ENCODE results near the gene ANGPT4.
A peak's percentile ranks its signal among the peaks of the same experiment; 100 is the strongest.

ANGPT4 gene

DNA sequence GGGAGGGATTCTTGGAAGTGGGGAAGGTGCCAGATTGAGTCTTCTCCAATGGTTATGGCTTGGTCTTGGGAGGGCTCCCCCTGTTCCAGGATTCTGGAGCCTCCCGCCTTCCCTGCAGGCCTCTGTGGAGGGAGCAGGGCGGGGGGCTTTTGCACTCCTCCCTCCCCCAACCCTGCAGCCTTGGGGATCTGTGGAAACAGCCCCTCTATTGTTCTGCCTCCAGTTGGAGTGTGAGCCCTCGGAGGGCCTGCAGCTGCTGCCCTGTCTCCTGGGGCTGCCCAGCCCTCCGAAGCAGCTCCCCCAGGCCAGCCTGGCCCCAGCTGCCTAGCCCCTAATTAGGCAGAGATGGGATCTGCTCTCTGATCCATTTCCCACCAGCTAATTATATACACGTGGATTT is 67.9 kb downstream of the ANGPT4 start:
- Histone ChIP-seq H3K4me1 (peaks cover 45% of the 10 kb centered on the region), H3K36me3 (peaks cover 16% of the 10 kb centered on the region; the same call in 1 of the 2 replicates), H3K9ac (peak overlapping the region; percentile 87), H3K27ac (peak overlapping the region; percentile 80), H3K4me2 (peak overlapping the region; percentile 99), H3K27me3 (no peaks in the 10 kb centered on the region), H3K4me3 (peak overlapping the region; percentile 87), H3K9me3 (no peaks in the 10 kb centered on the region), H4K20me1 (peaks cover 62% of the 10 kb centered on the region)
- TF ChIP-seq Cebpa-rat (IDR thresholded peaks at IDR 0.05): no peak

- Histone ChIP-seq H3K36me3 (peaks cover 9% of the 10 kb centered on the region; the same call in 1 of the 2 replicates), H3K27ac (peak overlapping the region; percentile 80), H3K4me2 (peak overlapping the region; percentile 99), H3K27me3 (no peaks in the 10 kb centered on the region), H3K4me3 (peak overlapping the region; percentile 87), H4K20me1 (peaks cover 52% of the 10 kb centered on the region), H3K9me3 (no peaks in the 10 kb centered on the region), H3K9ac (peak overlapping the region; percentile 87), H3K4me1 (peaks cover 48% of the 10 kb centered on the region)
- TF ChIP-seq Cebpa-rat (IDR thresholded peaks at IDR 0.05): no peak
Observed at GRCh38 chr20:846894-847278, 69.2 kb downstream of the ANGPT4 start.

DNA sequence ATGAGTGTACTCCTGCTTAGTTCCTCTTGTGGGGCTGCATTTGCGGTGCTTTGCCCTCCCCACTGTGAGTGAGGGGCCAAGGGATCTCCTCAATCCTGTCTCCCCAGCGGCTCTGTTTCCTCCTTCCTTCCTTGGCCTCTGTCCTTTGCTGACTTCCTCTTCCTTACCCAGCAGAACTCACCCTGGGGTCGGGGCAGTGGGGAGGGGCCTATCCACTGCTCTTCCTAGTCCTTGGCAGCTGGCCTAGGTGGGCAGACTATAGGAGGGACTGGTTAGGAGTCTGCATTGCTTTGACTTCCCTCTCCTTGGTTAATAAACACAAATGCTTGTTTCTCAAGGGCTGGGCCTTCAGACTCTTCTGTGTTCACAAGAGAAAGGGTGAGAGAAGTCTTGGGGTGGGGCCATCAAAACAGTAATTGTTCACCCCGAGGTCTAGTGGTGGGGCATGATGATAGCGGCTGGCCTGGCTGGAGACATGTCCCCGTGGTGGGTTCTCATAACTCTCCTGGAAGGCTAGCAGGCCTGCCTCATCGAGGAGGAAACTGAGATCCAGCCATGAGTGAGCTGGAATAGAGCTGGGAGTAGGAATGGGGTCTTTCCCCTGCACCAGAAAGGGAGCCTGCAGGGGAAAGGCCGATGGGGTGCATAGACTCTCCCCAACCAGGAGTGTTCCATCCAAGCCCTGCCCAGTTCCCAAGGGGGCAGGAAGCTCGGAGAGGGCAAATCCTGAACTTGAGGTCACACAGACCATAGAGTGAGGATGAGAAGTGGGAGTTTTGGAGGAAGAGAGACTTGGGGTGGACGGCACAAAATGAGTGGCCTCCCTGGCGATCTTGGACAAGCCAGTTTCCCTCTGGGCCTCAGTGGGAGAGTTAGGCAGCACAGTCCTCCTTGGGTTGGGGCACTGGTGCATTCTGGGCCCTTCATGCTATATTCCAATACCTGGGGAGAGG is 69.9 kb downstream of the ANGPT4 start:
- peak overlapping the region; percentile 87 for H3K9ac ChIP-seq
- H3K4me2 ChIP-seq: peak overlapping the region; percentile 99
- peak overlapping the region; percentile 80 for H3K27ac ChIP-seq

GRCh38 chr20:845226-845868 is 70.8 kb downstream of the ANGPT4 start:
- peak overlapping the region; percentile 87 for H3K9ac ChIP-seq
- peak overlapping the region; percentile 99 for H3K4me2 ChIP-seq
- H3K27ac ChIP-seq: peak overlapping the region; percentile 80
- H3K27me3 ChIP-seq: no peaks in the 10 kb centered on the region
- H3K9me3 ChIP-seq: no peaks in the 10 kb centered on the region
- peaks cover 42% of the 10 kb centered on the region for H4K20me1 ChIP-seq
- TF ChIP-seq Cebpa-rat (IDR thresholded peaks at IDR 0.05): no peak
- no peaks in the 10 kb centered on the region for H3K36me3 ChIP-seq
- peak overlapping the region; percentile 87 for H3K4me3 ChIP-seq
- H3K4me1 ChIP-seq: peaks cover 59% of the 10 kb centered on the region

More for the DNA sequence above, 69.9 kb downstream of the ANGPT4 start:
- Histone ChIP-seq H4K20me1 (peaks cover 45% of the 10 kb centered on the region), H3K27me3 (no peaks in the 10 kb centered on the region), H3K36me3 (peaks cover 2% of the 10 kb centered on the region; the same call in 1 of the 2 replicates), H3K4me1 (peaks cover 55% of the 10 kb centered on the region), H3K4me3 (peak overlapping the region; percentile 87), H3K9me3 (no peaks in the 10 kb centered on the region)
- TF ChIP-seq Cebpa-rat (IDR thresholded peaks at IDR 0.05): no peak

DNA sequence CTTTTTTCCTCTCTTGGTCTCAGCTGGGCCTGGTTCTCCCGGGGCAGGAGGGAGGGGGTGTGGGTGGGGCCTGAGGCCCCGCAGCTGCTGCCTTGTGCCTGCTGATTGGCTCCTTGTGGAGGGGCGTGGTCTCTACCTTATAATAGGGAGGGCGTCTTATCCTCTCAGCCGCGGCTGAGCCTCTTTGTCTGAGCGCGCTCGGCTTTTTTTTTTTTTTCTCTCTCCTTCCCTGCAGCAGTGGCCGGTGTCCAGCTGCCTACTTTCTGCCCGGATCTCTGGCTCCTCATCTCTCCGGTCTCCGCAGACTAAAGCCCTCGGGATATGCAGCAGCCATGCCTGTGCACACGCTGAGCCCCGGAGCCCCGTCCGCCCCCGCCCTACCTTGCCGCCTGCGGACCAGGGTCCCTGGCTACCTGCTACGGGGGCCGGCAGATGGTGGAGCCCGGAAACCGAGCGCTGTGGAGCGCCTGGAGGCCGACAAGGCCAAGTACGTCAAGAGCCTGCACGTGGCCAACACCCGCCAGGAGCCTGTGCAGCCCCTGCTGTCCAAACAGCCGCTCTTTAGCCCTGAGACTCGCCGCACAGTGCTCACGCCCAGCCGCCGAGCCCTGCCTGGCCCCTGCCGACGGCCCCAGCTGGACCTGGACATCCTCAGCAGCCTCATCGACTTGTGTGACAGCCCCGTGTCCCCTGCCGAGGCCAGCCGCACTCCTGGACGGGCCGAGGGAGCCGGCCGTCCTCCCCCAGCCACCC is 71.5 kb downstream of the ANGPT4 start:
- Histone ChIP-seq H3K4me2 (peak overlapping the region; percentile 99), H3K36me3 (no peaks in the 10 kb centered on the region), H3K4me3 (peak overlapping the region; percentile 87), H3K9ac (peak overlapping the region; percentile 87), H3K9me3 (no peaks in the 10 kb centered on the region), H4K20me1 (peaks cover 42% of the 10 kb centered on the region), H3K27ac (peak overlapping the region; percentile 80), H3K4me1 (peaks cover 59% of the 10 kb centered on the region), H3K27me3 (no peaks in the 10 kb centered on the region)
- TF ChIP-seq Cebpa-rat (IDR thresholded peaks at IDR 0.05): no peak

DNA sequence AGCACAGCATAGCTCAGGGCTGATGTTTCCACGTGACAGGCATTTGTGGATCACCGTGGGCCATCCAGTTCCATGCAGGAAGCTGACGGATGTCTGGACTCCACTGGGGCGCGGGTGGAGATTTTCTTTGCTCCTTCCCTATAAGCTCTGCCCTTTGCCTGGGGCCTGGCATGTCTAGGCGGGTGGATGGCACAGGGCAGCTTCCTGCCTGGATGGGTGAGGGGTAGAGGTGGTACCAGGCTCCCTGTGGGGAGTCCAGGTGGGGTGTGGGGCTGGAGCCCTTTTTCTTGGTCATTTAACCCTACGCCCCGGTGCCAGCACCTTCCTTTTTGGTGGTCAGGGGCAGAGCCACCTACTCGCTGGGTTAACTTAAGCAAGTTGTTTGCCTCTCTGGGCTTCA is 72.2 kb downstream of the ANGPT4 start:
- Histone ChIP-seq H3K36me3 (no peaks in the 10 kb centered on the region), H3K9me3 (no peaks in the 10 kb centered on the region), H3K27ac (no peak overlapping the region), H3K9ac (no peak overlapping the region), H3K4me1 (peaks cover 58% of the 10 kb centered on the region), H4K20me1 (peaks cover 42% of the 10 kb centered on the region), H3K4me3 (no peak overlapping the region), H3K4me2 (peak overlapping the region; percentile 99), H3K27me3 (no peaks in the 10 kb centered on the region)
- no peak for TF ChIP-seq Cebpa-rat (IDR thresholded peaks at IDR 0.05)

DNA sequence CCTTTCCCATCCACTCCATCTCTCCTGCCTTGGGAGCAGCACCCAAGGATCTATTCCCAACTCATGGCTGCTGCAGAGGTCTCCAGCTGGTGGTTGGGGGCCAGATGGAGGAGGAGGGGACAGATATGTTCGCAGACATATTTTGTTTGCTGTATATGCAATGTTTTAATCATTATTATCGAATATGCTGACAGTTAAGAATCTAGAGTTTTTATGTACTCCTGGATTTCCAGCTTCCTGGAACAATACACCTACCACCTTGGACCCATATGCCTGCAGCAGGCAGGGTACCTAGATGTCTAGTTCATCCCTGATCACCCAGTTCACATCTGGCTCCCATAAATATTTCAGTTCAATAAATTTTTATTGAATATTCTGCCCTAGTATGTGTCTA is 73.6 kb downstream of the ANGPT4 start:
- Histone ChIP-seq H4K20me1 (peaks cover 29% of the 10 kb centered on the region), H3K27ac (no peak overlapping the region), H3K4me2 (no peak overlapping the region), H3K27me3 (no peaks in the 10 kb centered on the region), H3K9ac (no peak overlapping the region), H3K9me3 (no peaks in the 10 kb centered on the region), H3K4me3 (no peak overlapping the region), H3K36me3 (no peaks in the 10 kb centered on the region), H3K4me1 (peaks cover 52% of the 10 kb centered on the region)
- no peak for TF ChIP-seq Cebpa-rat (IDR thresholded peaks at IDR 0.05)

- no peak overlapping the region for H3K27ac ChIP-seq
- no peak overlapping the region for H3K9ac ChIP-seq
- H4K20me1 ChIP-seq: peaks cover 23% of the 10 kb centered on the region
- no peaks in the 10 kb centered on the region for H3K36me3 ChIP-seq
- no peak for TF ChIP-seq Cebpa-rat (IDR thresholded peaks at IDR 0.05)
- H3K9me3 ChIP-seq: no peaks in the 10 kb centered on the region
- peak overlapping the region; percentile 5; the same call in 1 of the 2 replicates for H3K4me2 ChIP-seq
- H3K27me3 ChIP-seq: no peaks in the 10 kb centered on the region
- peaks cover 52% of the 10 kb centered on the region for H3K4me1 ChIP-seq
- H3K4me3 ChIP-seq: no peak overlapping the region
Observed at GRCh38 chr20:841568-842546, 74.3 kb downstream of the ANGPT4 start.
